CD1c-positive myeloid dendritic cell (primary cell): ENCODE data around the gene OBI1.
"Not testable (repeated sequence)": the region's sequence is repeated elsewhere in the genome, so short reads cannot be mapped to it uniquely, and the experiment has no call there.

ENCODE experiments used
- DNase-seq: peaks from one replicate; pipeline ENCODE4 v3.0.0-alpha.2; 2016; ENCODE audit errors: extremely low spot score

OBI1 gene

DNA sequence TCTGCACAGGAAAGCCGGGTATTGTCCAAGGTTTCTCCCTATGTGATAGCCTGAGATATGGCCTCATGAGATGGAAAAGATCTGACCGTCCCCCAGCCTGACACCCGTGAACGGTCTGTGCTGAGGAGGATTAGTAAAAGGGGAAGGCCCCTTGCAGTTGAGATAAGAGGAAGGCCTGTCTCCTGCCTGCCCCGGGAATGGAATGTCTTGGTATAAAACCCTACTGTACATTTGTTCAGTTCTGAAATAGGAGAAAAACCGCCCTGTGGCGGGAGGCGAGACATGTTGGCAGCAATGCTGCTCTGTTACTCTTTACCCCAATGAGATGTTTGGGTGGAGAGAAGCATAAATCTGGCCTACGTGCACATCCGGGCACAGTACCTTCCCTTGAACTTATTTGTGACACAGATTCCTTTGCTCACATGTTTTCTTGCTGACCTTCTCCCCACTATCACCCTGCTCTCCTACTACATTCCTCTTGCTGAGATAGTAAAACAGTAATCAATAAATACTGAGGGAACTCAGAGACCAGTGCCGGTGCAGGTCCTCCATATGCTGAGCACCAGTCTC, 11.8 kb downstream of the OBI1 start:
- not testable (repeated sequence) for DNase-seq

DNA sequence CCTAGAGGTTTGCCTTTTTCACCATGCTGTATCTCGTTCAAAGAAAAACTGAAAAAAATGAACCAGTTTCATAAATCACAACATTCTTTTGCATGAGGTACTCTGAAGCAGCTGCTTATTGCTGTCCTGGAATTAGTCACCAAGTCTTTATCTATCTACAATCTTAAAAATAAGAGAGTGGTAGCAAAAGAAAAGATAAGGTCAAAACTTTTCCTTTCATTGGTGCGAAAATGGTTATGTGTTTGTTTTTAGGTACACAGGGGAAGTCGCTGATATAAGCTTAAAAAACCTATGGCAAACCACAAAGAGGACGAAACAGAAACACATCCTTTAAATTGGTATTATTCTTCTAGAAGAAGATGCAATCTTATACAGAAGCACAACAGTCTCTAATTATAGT, 20.7 kb downstream of the OBI1 start:
- no peak for DNase-seq

DNA sequence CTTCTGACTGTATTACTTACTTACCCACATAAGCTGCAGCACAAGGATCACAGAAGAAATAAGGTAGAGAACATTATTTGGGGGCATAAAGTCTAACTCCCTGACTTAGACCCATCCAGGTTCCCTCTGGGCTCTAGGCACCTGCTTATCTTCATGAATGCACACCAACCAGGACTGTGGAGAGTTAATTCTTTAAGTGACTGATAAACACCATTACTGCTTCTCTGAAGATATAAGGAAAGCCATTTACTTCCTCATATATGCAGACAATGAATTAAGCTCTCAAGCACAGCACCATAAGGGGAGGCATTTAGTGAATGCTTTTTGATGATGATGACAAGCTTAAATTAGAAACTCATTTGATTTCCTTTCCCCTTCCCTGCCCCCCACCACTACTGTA, 22.5 kb downstream of the OBI1 start:
- no peak for DNase-seq

DNA sequence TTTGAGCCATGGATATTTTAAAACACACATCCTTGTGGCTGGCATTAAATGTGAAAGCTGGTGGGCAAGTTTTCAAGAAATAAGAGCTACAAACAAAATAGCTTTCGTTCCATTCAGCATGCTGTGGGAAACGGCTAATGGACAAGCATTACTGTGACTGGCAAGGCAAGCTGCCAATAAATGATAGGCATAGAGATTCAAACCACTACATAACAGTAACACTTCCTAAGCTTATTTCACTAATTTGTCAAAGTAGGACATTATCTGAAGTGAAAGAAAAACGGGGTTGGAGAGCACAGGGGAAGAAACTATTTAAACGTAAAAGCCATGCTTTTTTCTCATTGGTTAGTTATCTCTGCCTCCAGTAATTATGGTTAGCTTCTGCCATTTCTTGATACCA, 26.0 kb downstream of the OBI1 start:
- no peak for DNase-seq

DNA sequence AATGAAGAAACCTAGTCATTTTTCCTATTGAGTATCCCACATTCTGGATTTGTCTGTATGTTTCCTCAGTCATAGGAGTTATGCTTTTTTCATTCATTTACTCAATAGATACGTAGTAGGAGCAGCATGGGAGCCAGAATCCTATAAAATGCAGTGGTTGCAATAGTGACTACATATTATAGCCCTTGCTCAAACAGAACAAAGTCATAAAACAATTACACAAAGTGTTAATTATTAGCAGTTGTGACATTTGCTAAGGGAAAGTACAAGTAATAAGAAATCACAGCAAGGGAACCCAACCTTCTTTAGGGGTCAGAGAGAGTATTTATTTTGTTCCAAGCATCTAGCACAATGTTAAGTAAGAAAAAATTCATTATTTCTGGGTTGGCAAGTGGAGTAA, 27.9 kb downstream of the OBI1 start:
- no peak for DNase-seq

DNA sequence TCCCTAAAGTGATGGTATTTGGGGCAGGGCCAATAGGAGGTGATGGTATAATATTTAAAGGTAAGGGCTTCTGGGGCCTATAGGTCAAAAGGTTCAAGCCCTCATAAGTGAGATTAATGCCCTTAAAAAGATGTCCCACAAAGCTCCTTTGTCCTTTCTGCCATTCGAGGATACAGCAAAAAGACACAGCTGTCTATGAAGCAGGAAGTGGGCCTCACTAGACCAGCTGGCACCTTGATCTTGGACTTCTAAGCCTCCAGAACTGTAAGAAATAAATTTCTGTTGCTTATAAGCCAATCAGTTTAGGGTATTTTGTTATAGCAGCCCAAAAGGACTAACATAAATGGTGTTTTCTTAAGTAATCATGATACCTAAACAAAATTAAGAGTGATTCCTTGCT, 28.4 kb downstream of the OBI1 start:
- DNase-seq: no peak

DNA sequence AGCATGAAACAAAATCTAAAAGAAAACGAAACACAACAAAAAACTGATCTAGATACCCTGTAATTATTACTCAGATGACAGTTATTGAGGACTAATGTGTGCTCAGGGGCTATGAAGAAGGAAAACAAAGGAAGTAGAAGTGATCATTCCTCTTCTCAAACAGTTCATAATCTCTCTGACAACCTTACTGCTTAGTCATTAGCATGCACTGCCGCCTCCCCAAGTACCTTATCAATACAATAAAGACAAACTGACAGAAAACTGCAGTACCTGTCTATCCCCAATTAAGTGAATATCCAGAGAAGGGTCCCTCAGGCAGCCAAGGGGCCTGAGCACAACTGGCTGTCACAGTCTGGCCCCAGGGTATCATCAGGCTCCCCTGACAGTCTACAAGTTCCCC, 33.6 kb downstream of the OBI1 start:
- DNase-seq: no peak

DNA sequence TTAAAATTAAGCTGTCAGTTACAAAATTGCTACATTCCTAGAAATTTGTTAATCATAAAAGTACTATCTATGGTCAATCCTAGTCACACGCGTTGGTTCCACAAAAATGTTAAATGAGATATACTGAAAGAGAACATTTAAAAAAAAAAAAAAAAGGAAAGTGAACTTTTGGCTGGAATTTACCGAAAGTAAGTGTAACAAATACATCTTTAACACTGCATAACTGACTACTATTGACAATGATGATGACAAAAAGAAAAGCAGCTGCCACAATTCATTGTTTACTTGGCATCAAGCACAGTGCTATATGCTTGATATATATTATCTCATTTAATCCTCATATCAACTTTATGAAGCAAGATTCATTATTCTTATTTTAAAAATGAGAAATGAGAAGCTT, 35.8 kb downstream of the OBI1 start:
- no peak for DNase-seq

DNA sequence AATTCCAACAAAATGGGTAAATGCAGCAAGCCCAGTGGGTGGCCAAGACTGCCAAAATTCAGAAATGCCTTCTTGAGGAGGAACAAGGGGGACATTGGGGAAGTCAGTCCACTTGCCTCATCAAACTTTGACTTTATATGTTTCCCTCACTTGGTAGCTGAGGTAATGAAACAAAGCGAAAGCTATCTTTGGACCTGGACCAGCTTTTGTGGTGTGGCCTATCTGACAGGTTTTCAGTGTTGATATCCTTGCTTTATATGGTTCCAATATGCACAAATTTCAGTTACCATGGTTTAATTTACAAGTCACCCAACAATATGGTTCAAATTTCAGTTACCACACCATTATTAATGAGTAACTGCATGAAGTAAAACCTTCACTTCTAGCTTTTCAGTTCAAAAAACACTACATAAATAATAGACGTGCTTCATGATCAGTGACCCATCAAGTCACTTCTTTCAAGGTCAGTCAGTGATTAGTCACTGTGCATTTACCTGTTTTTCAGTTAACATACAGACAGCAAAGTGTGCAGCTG, 38.0 kb downstream of the OBI1 start:
- DNase-seq: no peak

DNA sequence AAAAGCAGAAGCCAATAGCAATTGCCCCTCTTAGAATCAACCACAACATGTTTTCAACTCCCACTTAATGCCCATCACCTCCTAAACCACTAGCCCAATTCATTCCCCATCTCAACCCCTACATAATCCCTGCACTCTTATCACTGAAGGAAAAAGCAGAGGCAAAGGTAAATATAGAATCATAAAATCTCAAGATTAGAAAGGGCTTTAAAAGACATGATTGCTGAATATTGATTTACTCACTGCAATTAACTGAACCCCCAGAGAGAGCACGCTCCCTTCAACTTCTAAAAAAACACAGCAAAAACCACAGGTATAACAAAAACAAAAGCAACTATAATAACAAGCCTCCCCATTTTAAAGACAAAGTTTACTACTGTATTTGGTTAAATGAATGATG, 40.5 kb downstream of the OBI1 start:
- no peak for DNase-seq

DNA sequence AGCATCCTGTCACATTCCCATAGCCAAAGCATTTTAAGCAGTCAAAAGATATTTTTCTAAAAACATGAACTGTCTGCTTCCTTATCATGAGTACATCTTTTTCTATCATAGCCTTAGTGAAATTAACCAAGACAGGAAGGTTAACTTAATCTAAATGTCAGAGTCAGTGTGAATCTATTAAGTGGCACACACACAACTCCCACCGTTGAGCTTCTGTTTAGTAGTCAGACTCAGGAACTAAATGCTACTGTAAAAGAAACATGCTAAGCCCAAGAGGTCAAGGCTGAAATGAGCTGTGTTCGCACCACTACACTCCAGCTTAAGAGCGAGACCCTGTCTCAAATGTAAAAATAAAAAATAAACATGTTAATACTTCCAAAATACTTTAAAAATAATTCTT, 47.9 kb downstream of the OBI1 start:
- no peak for DNase-seq

DNA sequence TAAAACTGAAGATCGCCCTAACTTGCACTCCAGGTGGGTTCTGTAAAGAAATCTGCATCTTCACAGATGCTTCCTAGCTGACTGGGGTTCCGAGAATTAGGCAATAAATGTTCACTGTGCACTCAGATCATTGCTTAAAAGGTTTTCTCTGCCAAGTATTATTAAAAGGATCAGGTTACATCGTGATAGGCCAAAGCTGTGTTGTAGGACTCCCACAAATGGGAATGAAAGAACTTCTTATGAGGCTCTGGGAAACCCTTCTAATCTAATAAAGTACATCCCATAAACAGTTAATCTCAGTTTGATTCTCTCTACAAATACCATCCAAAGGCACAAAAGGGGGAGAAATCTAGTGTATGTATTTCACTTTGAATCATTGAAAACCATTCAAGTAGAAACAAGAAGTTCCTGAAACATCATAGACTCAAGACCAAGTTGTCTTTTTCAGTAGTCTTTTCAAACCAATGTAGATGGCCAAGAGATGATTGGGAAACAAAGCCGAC, 48.5 kb downstream of the OBI1 start:
- no peak for DNase-seq

DNA sequence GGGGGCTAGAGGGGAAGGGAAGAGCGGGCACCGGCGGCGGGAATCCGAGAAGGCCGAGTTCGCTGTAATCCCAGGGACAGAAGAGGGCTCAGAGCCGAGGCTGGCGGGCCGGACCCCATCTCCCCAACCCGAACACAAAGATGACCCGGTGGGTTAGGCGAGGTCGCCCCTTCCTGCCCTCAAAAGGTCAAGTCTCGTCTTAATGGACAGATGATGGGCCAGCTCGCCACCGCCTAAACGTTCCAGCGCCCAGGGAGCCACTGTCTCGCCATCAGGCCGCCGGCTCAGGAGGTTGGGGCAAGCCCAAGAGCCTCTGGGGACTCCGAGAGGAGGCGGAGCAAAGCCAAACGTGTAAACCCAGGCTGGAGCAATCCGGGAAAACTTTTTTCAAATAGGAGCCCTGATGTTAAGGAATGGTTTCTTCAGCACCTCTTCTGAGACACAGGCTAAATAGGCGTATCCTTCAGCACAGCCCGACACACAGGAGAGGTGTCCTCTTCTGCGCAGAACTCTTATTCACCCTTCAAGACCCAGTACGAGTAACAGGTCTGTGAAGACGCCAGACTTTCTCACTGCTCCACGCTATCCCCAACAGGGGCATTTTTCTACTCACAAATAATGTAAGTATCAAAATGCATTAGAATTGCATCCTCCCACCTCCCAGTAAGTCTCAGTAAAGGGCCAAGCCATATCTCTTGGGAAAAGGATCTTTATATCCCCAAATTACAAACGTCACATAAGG, 49.3 kb downstream of the OBI1 start:
- DNase-seq: no peak

DNA sequence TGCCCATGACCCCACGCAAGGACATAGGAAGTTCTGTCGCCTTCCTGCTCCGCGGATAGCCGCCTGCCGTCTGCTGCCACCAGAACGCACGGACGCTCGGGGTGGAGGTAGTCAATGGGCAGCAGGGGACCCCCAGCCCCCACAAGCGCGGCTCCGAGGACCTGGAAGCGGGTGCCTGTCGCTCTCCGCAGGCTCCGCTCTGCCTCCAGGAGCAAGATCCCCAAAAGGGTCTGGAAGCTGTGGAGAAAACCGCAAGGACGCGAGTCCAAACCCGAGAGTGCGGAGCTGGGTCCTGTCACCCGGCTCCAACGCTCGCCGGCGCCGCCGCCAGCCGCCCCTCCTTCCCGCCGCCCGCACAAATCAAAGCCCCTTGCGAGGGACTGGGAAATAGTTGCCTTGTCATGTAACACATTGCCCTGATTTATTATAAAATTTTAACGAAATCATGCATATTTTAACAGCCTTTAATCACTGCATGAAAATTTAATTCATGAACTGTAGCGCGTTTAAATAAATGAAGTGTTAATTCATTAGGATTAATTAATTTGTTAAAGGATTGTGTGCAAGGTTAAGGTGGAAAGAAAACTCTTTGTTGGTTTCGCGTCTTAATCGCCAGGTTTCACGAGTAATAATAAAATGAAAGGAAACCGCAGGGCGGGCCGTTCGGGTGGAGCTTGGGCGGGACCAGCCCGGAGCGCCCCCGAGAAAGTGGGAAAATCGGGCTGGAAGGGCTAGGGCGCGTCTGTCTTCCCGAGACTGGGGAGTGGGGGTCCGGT, 50.1 kb downstream of the OBI1 start:
- no peak for DNase-seq

DNA sequence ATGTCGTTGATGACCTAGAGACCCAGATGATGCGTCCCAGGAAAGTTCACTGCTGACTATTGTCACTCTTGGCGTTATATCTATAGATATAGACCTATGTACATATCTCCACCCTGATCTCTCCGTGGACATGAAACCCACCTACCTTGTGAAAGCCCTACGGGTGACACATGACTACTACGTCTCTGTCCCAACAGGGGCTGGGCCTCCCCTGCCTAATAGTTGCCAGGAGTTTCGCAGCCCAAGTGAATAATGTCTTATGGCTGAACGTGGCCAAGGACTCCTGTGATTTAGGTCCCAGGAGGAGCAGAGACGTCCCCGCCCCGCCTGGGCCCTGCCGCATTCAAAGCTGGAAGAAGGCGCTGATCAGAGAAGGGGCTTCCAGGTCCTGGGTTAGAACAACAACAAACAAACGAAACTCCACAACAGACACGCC, 50.7 kb downstream of the OBI1 start:
- no peak for DNase-seq

DNA sequence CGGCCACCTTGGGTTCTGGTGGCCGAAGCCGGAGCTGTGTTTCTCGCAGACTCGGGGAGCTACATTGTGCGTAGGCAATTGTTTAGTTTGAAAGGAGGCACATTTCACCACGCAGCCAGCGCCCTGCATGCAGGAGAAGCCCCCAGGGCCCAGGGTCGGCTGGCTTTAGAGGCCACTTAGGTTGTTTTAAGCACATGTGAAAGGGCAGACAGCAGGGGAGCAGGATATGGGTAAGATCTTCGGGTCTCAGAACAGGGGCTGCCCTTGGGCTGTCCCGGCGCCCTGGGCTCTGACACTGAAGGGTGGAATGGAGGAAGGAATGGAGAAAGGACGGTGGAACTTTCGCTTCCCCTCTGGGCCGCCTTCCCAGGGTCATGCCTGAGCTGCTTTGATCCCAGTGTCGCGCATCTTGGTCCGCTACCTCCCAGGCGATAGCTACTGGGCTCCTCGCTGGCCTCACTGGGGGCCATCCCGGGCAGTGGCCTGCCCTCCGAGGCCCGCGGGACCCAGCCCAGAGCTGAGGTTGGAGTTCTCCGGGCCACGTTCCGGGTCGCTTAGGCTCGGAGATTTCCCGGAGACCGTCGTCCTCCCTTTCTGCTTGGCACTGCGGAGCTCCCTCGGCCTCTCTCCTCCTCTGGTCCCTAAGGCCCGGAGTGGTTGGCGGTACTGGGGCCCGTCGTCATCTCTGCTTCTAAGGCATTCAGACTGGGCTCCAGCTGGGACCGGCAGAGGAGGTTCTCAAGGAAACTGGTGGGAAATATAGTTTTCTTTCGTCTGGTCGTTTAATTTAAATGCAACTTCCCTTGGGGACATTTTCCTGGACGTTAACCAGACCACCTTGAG, 51.3 kb downstream of the OBI1 start:
- no peak for DNase-seq

DNA sequence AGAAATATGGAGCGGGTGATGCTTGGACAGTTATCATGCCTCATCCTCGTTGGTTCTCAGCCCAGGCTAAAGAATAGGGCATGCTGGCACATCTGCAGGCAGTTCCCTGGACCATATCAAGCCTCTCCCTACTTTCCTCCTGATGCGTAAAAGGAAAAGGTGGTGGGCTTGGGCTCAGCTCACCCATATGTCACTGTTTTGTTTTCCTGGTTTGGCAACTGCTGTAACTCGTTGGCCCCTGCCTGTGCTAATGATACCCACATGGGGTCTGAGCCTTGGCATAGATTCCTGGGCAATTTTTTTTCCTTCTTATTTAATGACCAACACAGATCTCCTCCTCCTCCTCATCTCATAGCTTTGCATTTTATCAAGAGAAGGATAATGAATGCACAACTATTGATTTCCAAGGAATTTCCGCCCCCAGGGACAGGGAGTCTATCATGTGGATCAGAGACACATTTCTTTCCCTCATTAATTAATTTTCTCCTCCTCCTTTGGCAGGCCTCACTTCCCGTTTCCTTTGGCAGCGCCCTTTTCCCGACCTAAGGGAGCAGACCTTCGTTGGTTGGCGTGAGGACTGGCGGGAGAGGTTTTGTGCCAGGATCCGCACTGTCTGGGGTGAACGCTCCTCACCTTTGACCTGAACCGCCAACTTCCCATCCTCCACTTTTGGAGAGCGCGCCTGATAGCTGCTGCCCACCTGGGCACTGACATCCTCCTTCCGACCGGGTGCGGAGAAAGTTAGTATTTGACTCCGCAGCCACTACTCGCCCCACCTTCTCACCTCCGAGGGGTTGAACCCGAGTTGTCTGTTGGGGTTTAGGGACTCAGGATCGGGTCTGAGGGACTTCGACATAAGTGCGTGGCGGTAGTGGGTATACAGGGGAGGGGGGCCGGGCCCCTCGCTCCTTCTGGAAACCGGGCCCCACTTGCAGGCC, 52.2 kb downstream of the OBI1 start:
- DNase-seq: no peak

DNA sequence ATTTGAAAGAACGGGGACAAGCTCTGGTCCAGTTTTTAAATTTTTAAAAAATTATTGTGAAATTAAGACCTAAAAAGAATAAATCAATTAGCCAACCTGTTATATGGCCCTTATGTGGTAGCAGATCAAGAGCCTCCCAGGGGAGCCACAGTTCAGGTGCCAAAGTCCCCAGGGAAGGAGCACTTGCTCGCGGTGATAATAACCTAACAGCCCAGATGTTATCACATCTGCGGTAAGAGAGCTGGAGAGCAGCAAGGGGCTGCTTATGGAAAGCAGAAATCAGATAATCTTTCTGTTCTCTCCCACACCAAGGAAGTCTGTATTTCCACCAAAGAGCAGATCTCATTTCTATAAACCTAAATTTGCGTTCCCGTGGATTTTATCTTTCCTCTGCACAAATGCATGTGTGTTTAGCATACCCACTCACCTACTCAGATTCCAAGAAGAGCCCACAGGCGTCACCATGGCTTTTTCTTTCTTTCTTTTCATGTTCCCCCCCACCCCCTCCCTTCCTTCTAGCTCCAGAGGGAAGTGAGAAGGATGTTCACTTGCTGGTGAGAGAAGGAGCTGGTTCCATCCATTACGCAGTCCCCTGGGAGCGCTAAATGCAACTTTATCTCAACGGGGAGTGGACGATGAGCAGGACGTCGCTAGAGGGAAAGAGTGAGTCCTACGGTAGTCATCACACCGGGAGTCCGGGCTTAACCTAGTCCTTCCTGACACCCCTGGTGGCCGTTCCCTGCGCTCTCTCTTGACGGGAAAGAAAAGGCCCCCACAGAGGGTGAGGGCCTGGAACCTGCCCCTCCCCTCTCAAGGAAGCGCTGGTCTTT, 54.0 kb downstream of the OBI1 start:
- DNase-seq: no peak

DNA sequence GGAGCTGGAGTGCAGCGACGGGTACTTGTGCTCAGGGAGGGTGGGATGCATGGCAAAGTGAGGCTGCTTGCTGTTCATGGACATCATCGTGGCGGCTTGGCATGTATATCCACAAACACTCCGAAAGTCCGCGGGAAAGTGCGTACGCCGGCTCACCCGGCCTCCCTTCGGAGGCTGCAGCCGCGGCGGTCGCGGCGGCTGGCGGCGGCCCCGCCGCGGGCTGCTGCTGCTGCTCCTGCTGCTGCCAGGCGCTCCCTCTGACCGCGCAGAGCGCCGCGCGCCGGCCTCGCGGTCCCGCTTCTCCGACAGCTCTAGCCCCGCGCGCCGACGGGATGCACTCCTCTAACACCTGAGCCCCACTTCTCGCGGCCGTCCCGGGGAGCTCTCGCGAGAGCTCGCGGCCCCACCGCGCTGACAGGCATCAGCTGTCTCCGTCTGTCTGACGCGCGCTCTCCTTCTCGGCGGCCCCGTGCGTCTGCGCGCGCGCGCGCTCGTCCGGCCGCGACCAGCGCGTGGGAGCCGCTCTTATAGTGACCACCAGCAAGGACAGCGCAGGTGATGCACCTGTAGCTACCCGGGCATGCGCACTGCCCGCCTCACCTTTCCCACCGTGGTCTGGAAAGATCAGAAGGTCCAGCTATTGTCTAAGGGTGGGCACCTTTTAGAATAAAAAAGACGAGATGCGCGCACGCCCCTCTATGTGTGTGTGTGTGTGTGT, 55.6 kb downstream of the OBI1 start, which contains the start of gene POU4F1:
Gene POU4F1 (minus strand): TSS at position 313 of the 718 bp plus-strand sequence. CDS start 226 bp downstream, at position 87.
- DNase-seq: no peak
